ENCODE measurements around the gene AJAP1.
A peak's percentile ranks its signal among the peaks of the same experiment; 100 is the strongest.

Gene AJAP1

DNA sequence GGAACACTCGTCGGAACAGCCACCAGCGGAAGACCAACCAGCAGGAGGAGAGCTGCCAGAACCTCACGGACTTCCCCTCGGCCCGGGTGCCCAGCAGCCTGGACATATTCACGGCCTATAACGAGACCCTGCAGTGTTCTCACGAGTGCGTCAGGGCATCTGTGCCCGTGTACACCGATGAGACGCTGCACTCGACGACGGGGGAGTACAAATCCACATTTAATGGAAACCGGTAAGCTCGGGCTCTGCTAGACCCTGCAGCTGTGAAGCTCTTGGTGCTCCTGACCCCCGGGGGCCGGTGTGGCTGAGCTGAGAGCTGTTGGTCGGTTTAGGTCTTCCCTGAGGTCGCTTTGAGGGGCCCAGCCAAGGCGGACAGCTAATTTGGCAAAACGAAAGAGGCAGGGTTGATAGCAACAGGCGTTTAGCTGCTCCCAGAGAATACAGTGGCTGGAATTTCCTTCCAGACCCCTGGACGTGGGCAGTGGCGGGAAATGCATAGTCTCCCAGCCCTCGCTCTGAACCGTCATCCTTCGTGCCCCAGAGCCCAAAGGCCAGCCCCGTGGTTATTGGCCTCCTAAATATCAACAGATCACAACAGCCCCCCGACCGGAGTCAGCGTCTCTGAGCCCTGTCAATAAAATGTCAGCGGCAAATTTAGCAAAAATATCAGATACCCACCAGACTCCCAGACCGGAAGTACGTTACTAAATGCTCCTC lies 118.0 kb downstream of the AJAP1 start:
- DNase-seq (ENCODE audit: low spot score), result no peak

DNA sequence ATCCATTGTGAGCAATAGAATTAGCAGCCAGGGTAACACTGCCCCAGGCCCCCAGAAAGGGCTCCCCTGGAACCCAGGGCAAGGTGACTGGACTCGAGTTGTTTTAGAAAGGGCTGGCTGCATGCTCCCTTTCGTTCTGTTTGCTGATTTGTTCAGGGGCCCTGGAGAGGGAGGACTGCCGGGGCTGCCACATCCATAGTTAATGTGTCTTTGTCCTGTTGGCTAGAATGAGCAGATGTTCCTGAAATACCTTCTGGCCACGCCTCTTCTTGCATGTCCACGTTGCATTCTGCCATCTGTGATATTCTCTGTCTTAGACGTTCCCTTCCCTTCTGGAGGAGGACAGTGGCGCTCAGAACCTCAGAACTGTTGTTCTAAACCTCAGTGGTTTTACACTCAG lies 118.8 kb downstream of the AJAP1 start:
- no peak for DNase-seq (ENCODE audit: low spot score)

DNA sequence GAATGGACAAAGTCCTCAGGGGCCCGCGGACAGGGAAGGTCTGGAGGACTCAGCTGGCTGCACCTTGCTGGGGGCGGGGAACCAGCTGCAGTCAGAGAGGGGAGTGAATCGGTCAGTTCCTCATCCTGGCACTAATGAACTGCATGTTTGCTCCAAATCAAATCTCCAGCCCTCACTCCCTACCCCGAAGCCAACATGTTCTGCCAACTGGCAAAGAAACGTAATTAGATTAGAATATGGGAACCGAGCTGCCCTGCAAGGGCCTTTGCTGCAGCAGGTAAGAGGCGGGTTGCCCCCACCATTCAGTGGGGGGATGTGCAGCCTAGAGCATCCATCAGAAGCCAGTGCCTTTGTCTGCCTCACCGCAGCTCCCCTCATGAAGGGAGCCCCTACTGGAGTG lies 121.1 kb downstream of the AJAP1 start:
- DNase-seq (ENCODE audit: low spot score), result no peak

- peak; percentile 10 for DNase-seq (ENCODE audit: low spot score)
These were observed 123.6 kb downstream of the AJAP1 start for GRCh38 chr1:4778056-4778455.

DNA sequence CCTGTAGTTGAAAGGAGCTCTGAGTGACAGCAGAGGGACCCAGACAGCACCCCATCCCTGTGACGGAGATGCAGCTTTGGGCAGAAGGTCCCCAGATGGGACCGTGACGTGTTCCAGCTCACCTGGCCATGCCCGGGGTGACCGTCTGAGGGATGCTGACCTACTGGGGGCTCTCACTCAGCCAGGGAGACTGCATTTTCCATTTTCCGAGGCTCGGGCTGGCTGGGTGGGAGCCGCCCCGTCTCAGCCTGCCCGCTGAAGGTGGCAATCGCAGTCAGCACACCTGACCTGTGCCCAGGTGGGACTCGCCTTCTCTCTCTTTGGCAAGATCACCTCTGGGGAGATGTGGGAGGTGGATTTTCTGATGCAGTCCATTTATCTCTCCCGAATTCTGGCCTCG lies 127.2 kb downstream of the AJAP1 start:
- DNase-seq (ENCODE audit: low spot score), result no peak

- DNase-seq (ENCODE audit: low spot score), result no peak
These were observed 130.4 kb downstream of the AJAP1 start for GRCh38 chr1:4784761-4785160.

- DNase-seq (ENCODE audit: low spot score), result no peak
These were observed 131.6 kb downstream of the AJAP1 start for GRCh38 chr1:4786055-4786454.

DNA sequence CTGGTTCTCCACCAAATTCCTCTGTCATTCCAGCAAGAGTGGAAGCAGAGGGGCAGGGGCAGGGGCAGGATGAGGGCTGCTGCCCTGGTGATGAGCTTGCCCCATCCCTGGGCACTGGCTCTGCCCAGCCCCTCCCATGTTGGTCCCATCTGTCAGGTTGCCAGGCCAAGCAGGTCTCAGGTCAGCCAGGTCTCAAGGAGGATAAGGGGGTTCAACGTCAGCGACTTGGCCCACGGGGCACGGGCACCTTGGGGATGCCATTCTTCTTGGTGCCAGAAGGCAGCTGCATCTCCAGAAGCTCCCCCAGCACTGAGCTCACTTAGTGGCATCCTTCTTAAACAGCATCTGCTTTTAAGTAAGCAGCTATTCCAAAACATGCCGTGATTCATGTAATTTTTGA lies 133.1 kb downstream of the AJAP1 start:
- no peak for DNase-seq (ENCODE audit: low spot score)

GRCh38 chr1:4792565-4792964 lies 138.2 kb downstream of the AJAP1 start:
- DNase-seq (ENCODE audit: low spot score), result no peak

GRCh38 chr1:4794020-4794780 lies 139.8 kb downstream of the AJAP1 start:
- no peak for DNase-seq (ENCODE audit: low spot score)

DNA sequence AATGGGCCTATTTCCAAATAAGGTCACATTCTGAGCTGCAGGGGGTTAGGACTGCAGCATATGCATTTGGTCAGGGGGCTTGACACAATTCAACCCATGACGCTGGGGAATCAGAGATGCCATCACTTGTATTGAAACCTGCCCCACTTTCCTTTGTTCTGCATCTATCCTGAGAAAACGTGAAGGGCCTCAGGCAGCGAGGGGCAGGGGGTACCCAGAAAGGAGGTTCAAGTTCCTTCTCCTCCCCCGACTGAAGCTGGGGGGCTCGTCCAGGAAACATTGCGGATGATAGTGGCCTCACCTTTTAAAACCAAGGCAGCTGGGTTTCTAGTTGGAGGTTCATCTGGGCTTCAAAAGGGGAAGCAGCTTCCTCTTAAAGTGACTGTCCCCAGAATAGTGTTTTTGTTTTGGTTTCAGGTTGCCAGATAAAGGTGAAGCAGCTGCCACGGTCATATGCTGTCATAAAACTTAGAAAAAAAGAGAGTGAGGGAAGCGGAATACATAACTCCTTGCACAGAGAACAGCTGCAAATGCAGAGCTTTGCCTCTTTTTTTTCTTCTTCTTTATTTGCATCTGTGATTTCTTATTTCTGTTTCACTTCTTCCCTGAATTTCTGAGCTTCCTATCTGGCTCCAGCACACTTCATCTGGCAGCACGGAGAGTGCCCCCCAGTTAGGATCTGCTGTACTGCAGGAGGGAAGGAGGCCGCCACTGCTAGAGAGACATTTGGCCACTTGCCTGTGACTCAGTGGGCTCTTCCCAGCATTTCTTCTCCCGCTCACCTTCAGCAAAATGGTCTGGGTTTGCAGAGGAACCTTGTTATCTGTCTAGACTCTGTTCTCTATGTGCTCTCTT lies 142.0 kb downstream of the AJAP1 start:
- no peak for DNase-seq (ENCODE audit: low spot score)

DNA sequence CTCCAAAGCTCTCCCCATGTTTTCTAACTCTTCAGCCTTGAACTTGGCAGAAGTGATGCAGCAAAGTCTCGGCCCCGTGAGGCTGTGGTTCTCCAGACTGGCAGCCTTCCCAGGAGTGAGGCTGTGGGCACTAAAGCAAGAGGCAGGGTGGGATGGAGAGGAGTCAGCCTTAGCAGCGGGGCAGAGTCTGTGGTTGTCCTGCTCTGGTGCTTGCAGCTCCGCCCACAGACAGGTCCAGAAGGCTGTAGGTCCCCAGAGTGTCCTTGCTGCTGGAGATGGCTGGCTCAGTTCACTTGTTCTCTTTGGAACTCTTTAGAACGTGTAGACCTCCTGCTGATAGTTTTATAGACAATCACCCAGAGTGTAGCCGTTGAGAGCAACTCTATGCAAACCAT lies 142.6 kb downstream of the AJAP1 start:
- no peak for DNase-seq (ENCODE audit: low spot score)

- no peak for DNase-seq (ENCODE audit: low spot score)
These were observed 143.0 kb downstream of the AJAP1 start for GRCh38 chr1:4797429-4797828.

DNA sequence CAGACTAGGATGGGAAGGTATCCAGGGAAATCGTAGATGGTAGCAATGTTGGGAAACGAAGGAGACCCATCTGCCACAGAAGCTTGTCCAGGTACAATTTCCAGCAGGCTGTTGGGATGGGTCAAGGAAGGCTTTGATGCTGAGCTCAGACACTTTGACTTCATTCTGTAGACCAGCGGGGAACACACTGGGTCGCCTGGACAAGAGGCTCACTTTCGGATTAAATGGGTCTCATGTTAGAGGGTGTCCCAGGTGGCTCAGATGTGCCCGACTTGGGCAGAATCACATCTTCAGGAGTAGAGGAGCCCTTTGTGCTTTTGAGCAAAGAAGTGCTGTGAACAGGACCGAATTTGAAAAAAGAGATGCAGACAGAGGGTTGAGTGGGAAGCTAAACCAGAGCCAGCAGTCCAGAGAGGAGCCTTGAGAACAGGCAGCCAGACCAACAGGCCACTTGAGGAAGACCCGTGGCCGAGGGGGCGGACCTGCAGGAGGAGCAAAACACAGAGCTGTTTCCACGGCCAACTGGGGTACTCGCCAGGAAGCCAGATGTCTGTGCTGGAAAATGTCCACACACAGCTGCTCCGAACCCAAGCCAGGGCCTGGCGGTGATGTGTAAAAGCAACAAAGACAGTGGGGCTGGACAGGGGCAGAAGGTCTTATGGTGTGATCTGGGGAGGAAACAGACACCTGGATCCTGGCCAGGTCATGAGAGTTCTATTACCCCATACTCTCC lies 146.9 kb downstream of the AJAP1 start:
- DNase-seq (ENCODE audit: low spot score), result no peak

GRCh38 chr1:4802024-4802423 lies 147.6 kb downstream of the AJAP1 start:
- DNase-seq (ENCODE audit: low spot score), result no peak

DNA sequence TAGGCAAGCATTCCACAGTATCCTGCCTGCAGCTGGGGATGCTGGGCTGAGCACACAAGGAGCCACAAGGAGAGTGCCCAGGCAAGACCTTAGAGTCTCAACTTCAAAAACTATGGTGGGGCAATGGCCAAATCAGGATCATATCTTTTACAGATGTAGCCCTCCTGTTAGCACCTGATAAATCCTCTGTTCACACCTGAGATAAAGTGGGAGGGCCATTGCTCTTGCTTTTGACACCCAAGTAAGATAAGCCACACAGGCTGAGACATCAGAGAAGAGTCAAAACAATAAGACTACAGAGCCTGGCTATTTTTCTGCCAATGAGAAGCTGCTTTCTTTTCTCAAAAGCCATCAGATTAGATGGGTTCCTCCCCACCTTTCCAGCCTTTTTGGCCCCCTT lies 148.9 kb downstream of the AJAP1 start:
- no peak for DNase-seq (ENCODE audit: low spot score)

DNA sequence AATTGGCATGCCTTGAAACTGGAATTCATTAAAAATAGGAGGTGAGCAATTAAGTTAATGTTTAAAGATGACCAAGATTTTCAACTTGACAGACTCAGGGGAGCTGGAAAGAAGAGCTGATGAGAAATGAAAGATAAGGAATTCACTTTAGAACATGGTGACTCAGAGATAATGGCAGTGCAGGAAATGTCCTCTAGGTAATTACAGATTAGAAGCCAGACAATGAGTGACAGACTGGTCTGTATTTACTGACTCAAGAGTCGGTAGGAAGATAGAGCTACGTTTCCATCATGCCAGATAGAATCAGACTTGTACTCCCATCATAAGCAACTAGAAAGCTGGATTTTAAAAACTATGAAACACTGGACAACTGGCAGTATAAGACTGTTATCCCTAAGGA lies 151.6 kb downstream of the AJAP1 start:
- no peak for DNase-seq (ENCODE audit: low spot score)

DNA sequence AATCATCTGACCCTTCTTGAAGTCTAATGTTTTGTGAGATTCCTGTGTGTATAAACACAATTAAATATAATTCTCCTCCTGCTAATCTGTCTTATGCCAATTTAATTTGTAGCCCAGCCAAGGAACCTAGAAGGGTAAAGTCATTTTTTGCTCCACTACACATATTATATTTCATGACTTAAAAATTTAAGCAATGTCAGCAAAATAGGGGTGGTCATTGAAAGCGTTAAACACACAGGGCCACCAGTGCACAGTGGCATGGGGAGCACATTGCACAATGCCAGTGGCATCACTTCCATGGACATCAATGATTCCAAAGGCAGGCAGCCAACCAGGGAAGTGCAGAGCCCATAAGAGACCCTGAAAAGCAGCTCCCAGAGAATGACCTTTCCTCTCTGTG lies 166.1 kb downstream of the AJAP1 start:
- DNase-seq (ENCODE audit: low spot score), result no peak

DNA sequence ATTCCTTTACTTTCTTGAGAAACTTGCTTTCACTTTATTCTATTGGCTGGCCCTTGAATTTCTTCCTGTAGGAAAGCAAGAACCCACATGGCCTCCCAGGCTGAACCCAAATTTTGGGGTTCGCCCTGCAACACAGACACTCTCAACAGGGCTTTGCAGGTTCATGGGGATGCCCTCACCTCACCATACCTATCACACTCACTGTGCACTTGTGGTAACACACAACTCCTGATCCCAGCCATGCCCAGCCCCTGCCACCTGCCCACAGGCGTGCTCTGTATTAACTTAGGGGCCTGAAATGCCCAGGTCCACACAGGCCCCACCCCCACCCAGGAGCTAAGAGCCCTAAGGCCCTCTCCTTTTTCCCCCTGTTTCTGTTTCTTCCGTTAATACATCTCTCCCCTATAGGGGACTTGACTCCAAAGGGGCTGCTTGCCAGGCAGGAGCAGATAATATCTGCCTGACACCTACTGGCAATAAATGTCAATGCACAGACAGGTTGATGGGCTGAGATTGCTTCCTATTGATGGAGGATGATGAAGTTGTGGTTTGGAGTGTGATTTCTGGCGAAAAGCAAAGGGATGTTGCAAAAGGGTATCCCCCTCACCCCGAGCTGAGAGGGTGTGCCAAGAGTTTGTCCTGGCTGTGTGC lies 171.5 kb downstream of the AJAP1 start:
- no peak for DNase-seq (ENCODE audit: low spot score)

- DNase-seq (ENCODE audit: low spot score), result no peak
These were observed 176.3 kb downstream of the AJAP1 start for GRCh38 chr1:4830707-4831106.

DNA sequence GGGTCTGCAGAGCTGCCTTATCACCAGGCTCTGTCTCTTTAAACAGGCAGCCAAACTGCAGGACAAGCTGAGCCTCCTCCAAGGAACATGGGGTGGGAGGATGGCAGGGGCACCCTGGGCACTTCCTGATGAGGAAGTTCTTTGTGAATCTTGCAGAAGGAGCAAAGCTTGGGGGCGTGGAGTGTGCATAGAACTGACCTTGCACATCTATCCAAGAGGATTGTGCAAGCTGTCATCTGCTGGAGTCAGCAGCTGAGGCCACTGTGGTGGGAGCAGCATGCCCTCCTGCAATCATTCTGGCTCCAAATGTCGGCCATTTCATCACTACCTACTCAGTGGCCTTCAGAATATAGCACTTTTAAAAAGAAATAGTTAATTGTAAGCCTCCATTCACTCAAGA lies 182.2 kb downstream of the AJAP1 start:
- DNase-seq (ENCODE audit: low spot score), result no peak

All from hematopoietic multipotent progenitor cell treated with erythropoietin and hydrocortisone succinate and interleukin-3 and kit ligand, for 15 days (in vitro differentiated cells).